Measurements from ENCODE around the gene GNPDA1.
A peak's percentile ranks its signal among the peaks of the same experiment; 100 is the strongest.

GRCh38 chr5:141992349-141992963 is 20.4 kb downstream of the GNPDA1 start:
- peak; percentile 62 to 85 (median 65) for TF ChIP-seq CTCF (IDR thresholded peaks at IDR 0.05)
- no peak for TF ChIP-seq POLR2AphosphoS5 (IDR thresholded peaks at IDR 0.05; ENCODE audit: insufficient read depth in 1 of 2, low read depth in 1 of 2)
- TF ChIP-seq POLR2A (IDR thresholded peaks at IDR 0.05): no peak

All from vagina (tissue), 2 donors.